ENCODE data around the gene POLE3.
"Not testable (repeated sequence)": the region's sequence is repeated elsewhere in the genome, so short reads cannot be mapped to it uniquely, and the experiment has no call there.

The POLE3 gene

GRCh38 chr9:113370806-113371325 is 39.6 kb downstream of the POLE3 start:
- DNase-seq (ENCODE audit: extremely low read depth, insufficient read length) = no peak

DNA sequence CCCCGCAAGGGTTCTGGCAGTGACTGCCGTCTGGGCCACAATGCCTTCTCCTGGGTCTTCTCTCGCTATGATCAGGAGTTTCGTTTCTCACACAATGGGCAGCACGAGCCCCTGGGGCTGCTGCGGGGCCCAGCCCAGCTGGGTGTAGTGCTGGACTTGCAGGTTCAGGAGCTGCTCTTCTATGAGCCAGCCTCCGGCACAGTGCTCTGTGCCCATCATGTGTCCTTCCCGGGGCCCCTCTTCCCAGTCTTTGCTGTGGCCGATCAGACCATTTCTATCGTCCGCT is 40.7 kb downstream of the POLE3 start:
- TF ChIP-seq CTCF (IDR thresholded peaks at IDR 0.05; ENCODE audit: insufficient read depth, low read length, poor library complexity, severe bottlenecking) = no peak
- no peaks in the 10 kb centered on the region for H3K27me3 ChIP-seq (replicated peaks; ENCODE audit: control insufficient read depth, insufficient read depth, low read length)
- H3K4me3 ChIP-seq (replicated peaks; ENCODE audit: low read depth, low read length) = no peak overlapping the region
- DNase-seq (ENCODE audit: extremely low read depth, insufficient read length) = no peak
- H3K36me3 ChIP-seq (ENCODE audit: control insufficient read depth, insufficient read depth, low read length) = peaks cover 10% of the 10 kb centered on the region

More at GRCh38 chr9:113370806-113371325, 39.6 kb downstream of the POLE3 start:
- H3K27me3 ChIP-seq (replicated peaks; ENCODE audit: control insufficient read depth, insufficient read depth, low read length) = no peaks in the 10 kb centered on the region
- peaks cover 10% of the 10 kb centered on the region for H3K36me3 ChIP-seq (ENCODE audit: control insufficient read depth, insufficient read depth, low read length)
- no peak for TF ChIP-seq CTCF (IDR thresholded peaks at IDR 0.05; ENCODE audit: insufficient read depth, low read length, poor library complexity, severe bottlenecking)
- no peak overlapping the region for H3K4me3 ChIP-seq (replicated peaks; ENCODE audit: low read depth, low read length)

- Histone ChIP-seq H3K27me3 (replicated peaks; ENCODE audit: control insufficient read depth, insufficient read depth, low read length) (no peaks in the 10 kb centered on the region), H3K36me3 (ENCODE audit: control insufficient read depth, insufficient read depth, low read length) (peaks cover 9% of the 10 kb centered on the region), H3K4me3 (replicated peaks; ENCODE audit: low read depth, low read length) (no peak overlapping the region)
- TF ChIP-seq CTCF (IDR thresholded peaks at IDR 0.05; ENCODE audit: insufficient read depth, low read length, poor library complexity, severe bottlenecking) = no peak
- DNase-seq (ENCODE audit: extremely low read depth, insufficient read length) = no peak
These were observed 41.3 kb downstream of the POLE3 start for GRCh38 chr9:113368982-113369854.

- Histone ChIP-seq H3K27me3 (replicated peaks; ENCODE audit: control insufficient read depth, insufficient read depth, low read length) (no peaks in the 10 kb centered on the region), H3K36me3 (ENCODE audit: control insufficient read depth, insufficient read depth, low read length) (peaks cover 2% of the 10 kb centered on the region; the same call in 1 of the 2 replicates), H3K4me3 (replicated peaks; ENCODE audit: low read depth, low read length) (no peak overlapping the region)
- no peak for TF ChIP-seq CTCF (IDR thresholded peaks at IDR 0.05; ENCODE audit: insufficient read depth, low read length, poor library complexity, severe bottlenecking)
- DNase-seq (ENCODE audit: extremely low read depth, insufficient read length) = no peak
These were observed 42.0 kb downstream of the POLE3 start for GRCh38 chr9:113368348-113368981.

DNA sequence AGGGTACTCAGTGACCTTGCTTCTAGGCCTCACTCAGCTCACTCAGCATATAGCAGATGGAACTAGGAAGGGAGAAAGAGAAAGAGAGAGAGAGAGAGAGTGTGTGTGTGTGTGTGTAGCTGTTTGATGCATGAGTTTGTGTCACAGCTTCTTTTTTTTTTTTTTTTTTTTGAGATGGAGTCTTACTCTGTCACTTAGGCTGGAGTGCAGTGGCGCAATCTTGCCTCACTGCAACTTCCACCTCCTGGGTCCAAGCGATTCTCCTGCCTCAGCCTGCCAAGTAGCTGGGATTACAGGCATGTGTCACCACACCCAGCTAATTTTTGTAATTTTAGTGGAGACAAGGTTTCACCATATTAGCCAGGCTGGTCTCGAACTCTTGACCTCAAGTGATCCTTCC is 44.8 kb downstream of the POLE3 start:
- not testable (repeated sequence) for DNase-seq (ENCODE audit: extremely low read depth, insufficient read length); H3K27me3 ChIP-seq (replicated peaks; ENCODE audit: control insufficient read depth, insufficient read depth, low read length); H3K4me3 ChIP-seq (replicated peaks; ENCODE audit: low read depth, low read length); H3K36me3 ChIP-seq (ENCODE audit: control insufficient read depth, insufficient read depth, low read length)

DNA sequence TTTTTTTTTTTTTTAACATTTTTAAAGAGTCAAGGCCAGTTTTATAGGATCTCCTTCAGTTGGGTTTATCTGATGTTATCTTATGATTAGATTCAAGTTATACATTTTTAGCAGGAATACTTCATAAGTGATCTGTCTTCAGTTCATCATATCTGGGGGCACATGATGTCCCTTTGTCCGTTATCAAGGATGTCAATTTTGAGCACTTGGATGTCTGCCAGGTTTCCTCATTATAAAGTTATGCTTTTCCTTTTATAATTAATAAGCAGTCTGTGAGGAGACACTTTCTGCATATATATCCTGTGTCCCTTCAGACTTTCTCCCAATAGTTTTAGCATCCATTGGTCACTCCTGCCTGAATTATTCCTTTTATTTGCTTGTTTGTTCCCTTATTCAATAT is 45.5 kb downstream of the POLE3 start:
- no peak for DNase-seq (ENCODE audit: extremely low read depth, insufficient read length)
- Histone ChIP-seq H3K4me3 (replicated peaks; ENCODE audit: low read depth, low read length) (no peak overlapping the region), H3K36me3 (ENCODE audit: control insufficient read depth, insufficient read depth, low read length) (no peaks in the 10 kb centered on the region), H3K27me3 (replicated peaks; ENCODE audit: control insufficient read depth, insufficient read depth, low read length) (no peaks in the 10 kb centered on the region; the same call in 1 of the 2 replicates)
- no peak for TF ChIP-seq CTCF (IDR thresholded peaks at IDR 0.05; ENCODE audit: insufficient read depth, low read length, poor library complexity, severe bottlenecking)

All from GM06990 (cell line).